HG03060 (cell line): ENCODE results near the gene KRTCAP2.
"Not testable (repeated sequence)": the region's sequence is repeated elsewhere in the genome, so short reads cannot be mapped to it uniquely, and the experiment has no call there.

ENCODE experiments used
- ATAC-seq: cut with Tn5 transposase; IDR thresholded peaks from one replicate; pipeline ENCODE4 v1.9.1; 2021; ENCODE audit warnings: low read depth, moderate number of reproducible peaks; ENCODE audit not compliant: unreplicated experiment

Gene KRTCAP2

DNA sequence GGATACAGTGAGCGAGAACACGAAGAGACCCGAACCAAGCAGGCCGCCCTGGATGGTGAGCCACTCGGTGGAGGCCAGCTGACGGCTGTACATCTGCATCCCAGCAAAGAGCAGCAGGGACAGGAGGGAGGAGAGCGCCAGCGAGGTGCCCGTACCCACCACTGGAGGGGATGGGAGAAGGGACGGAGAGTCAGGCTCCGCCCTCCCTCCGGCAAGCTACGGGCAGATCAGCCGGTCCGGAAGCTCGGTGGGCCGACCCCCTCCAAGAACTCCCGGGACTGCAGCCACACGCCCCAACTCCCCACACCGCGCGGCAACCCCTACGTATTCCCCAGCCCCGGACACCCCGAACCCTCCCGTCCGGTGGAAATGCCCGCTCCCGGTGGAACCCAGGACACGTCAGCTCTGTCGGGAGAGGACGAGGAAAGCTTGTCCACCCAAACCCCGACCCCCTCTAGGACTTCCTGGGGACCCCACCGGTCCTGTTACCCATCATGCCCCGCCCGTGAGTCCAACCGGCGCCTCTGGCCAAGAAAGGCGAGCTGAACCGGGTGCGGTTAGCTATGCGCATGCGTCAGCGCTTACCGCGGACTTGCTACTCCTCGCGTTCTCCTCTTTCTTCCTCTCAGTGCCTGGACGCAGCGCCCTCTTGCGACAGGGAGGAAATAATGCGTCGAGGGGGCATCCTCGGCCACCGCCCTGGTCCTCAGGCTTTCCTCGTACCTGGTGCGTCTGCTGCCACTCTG is at the start of gene KRTCAP2:
KRTCAP2 (minus strand) TSS at position 573 of the 746 bp plus-strand sequence; CDS start at position 493, 80 bp downstream.
- ATAC-seq: peak; percentile 44

DNA sequence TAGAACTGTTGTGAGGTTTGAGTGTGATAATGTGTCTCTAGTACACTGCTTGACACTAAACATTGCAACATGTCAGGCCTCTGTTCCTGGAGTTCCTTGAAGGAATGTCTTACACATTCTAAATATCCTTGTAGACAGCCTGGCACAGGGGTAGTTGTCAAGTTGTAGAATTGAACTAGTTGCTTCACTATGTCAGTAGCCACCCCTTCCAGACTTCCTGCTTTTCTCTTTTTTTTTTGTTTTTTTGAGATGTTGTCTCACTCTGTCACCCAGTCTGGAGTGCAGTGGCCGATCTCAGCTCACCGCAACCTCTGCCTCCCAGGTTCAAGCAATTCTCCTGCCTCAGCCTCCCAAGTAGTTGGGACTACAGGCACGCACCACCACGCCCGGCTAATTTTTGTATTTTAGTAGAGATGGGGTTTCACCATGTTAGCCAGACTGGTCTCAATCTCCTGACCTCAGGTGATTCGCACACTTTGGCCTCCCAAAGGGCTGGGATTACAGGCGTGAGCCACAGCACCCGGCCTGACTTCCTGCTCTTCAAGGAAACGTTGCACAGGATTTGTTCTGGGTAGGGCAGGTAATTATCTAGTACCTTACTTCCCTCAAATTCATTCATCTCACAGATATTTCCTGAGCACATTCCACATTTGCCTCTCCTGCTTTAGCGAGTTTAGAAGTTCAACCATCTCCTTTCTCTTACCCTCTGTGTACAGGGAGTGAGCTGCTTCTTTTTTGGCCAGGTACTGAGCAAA is 47.3 kb upstream of the KRTCAP2 start:
- not testable (repeated sequence) for ATAC-seq

DNA sequence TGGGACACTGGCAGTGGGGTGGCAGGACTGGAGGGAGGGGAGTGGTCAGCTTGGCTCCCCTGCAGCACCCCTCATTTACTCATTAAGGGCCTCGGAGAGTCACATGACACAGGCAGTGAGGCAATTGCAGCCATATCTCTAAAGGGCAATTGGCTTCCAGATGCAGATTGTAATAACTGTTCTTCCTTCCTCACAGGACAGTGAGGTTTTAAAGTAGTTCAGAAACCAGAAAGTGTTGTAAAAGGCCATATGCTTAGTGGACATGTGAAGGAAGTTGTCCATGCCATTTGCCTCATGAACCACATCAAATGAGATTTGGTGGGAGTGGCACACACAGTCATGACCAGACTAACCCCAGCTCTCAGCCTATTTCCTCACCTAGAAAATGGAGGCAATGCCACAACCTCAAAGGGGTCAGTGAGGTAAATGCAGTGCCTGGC is 46.5 kb upstream of the KRTCAP2 start:
- no peak for ATAC-seq

DNA sequence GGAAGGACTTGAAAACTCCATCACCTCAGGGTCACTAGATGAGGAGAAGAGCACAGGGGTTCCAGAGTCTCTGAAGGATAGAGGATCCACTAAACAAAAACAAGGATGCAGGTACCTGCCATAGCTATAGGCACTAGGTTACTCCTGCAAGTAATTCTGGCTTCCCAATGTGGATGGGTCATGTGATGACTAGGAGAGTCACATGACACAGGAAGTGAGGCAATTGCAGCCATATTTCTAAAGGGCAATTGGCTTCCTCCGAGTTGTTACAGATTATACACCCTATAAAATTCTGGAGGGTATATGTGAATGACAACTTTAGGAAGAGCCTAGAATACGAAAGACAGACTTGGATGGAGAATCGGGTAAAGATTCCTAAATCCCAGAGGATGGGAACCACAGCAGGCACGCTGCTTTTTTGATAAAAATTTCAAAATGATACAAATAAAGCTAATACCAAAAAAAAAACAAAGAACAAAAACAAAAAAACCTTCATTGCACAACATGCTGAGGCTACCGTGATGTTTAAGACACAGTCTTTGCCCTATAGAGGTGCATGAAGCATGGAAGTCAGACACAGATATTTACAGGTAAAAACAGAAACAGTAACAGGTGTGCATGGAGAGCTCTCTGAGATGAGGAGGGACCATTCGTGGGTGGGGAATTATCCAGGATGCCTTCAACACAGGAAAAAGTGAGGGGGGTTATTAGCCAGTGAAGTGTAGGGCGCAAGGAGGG is 45.9 kb upstream of the KRTCAP2 start:
- no peak for ATAC-seq

DNA sequence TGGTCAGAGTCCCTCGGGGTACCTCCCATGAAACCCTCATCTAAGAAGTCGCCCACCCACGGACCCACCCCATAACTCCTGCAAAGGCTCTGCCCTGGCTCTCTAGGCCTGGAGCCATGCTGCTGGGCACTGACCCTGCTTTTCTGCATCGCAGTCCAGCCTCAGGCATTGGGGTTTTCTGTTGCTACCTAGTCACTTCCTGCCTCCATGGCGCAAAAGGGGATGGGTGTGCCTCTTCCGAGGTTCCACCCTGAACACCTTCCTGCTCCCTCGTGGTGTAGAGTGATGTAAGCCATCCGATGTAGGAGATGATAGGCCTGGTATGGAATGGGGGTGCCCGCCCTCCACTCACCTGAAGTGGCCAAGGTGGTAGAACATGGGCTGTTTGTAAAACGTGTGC is 41.6 kb upstream of the KRTCAP2 start:
- ATAC-seq: not testable (repeated sequence)

DNA sequence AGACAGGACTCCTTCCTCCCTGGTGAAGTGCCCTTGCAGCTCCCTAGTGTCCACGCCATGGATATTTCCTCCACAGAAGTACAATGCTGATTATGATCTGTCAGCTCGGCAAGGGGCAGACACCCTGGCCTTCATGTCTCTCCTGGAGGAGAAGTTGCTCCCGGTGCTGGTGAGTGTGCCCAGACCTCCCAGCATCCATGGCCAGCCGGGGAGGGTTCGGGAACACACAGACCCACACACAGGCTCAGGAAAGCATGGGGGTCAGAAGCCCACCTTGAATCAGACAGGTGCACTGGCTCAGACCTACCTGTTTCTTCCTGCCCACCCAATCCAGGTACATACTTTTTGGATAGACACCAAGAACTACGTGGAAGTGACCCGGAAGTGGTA is 38.9 kb upstream of the KRTCAP2 start:
- ATAC-seq: not testable (repeated sequence)

DNA sequence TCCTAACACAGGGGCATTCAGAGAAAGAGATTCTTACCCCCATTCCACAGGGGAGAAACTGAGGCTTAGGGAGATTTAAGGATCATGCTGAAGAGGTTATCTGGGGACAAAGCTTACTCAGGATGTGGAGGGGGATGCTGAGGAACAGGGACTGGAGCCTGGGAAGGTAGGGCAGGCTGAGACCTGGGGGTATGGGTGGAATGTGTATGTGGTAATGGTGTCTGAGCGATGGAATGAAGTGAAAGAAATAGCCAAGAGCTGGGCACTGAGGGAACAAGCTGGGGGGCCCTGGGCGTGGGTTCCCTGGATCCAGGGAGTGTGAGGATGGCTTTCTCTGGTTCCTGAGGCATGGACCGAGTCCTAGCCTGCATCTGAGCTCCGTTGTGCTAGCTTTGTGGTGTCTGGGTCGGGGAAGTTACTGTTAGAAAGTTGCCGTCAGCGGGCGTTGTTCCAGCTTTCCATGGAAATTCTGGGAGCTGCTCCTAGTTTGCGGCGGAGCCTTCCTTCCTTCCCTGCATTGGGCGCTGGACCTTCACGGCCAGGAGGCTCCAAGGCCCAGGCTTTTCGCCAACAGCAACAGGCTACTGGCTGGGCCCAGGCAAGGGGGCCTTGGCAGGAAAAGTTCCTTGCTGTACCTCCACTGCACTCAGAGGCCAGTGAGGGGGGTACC is 38.4 kb upstream of the KRTCAP2 start:
- ATAC-seq: not testable (repeated sequence)

DNA sequence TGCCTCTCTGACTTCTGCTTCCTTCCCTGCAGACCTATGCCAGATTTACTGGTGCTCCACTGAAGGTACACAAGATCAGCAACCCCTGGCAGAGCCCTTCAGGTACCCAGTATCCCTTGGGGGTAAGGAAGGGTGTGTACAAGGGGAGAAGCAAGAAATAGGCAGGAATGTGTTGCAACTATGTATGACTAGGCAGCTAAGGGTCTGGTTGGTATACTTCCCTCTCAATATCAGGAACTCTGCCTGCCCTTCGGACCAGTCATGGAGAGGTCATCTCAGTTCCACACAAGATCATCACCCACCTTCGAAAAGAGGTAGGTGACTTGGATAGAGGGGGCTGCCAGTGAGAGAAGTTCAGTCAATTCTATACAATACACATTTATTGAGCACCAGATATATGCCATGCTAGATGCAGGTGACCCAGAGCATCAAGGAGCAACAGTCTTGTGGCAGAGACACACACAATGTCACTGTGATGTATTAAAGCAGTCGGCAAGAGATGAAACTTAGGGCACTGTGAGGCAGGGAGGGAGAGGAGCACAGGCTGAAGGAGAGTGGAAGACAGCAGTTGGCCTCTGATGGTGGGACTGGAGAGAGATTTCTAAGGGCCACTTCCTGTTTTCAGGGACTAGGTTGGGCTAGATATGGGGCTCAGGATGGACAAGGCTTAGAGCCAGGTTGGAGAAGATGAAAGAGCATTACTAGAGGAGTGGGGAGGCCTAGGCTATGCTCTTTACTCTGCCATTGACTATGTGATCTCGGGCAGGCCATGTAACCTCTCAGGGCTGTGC is 37.4 kb upstream of the KRTCAP2 start:
- no peak for ATAC-seq

DNA sequence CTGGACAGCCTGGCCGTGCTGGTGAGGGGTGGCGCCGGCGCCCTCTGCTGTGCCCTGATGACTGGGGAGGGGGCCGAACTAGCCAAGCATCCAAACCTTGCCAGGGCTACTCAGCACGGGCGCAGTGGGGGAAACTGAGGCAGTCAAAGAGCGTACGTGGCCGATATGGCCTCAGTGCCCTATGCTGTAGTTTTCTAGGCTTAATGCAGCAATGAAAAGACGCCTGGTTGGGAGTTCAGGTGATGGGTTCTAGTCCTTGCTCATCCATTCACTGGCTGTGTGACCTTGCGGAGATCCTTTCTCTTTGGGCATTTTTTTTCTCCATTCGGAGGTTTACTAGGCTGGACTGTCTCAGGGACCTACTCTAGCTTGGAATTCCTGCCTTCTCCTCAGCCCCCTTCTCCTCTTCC is 36.2 kb upstream of the KRTCAP2 start:
- ATAC-seq: no peak

DNA sequence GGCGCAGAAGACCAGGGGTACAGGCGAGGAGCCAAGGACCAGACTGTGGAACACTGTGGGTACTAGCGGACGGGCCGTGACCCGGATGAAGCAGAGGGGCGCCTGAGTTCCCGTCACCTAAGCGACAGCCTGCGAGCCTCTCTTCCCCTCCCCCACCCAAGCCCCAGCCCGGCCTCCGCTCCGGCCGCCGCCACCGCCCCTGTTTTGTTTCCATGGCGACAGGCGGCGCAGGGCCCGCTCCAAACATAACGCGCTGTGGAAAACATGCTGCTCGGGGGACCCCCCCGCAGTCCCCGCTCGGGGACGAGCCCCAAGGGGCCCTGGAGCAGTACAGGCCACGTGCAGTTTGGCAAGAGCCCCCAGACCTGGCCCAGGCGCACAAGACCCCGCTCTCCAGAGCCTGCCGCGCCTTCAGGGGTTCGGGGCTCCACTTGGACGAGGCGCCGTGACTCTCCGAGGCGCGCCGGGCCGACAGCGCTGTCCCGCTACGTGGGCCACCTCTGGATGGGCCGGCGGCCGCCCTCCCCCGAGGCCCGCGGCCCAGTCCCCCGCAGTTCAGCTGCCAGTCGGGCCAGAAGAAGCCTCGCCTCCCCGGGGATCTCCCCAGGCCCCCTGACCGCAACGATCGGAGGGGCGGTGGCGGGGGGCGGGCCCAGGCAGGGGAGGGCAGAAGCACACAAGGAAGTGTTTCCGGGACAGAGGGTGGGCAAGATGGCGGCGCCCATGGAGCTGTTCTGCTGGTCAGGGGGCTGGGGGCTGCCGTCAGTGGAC is 35.6 kb upstream of the KRTCAP2 start, which contains the start of gene MTX1:
MTX1 (plus strand) TSS at position 155 of the 771 bp plus-strand sequence; CDS start at position 265, 110 bp downstream.
- peak; percentile 74 for ATAC-seq

DNA sequence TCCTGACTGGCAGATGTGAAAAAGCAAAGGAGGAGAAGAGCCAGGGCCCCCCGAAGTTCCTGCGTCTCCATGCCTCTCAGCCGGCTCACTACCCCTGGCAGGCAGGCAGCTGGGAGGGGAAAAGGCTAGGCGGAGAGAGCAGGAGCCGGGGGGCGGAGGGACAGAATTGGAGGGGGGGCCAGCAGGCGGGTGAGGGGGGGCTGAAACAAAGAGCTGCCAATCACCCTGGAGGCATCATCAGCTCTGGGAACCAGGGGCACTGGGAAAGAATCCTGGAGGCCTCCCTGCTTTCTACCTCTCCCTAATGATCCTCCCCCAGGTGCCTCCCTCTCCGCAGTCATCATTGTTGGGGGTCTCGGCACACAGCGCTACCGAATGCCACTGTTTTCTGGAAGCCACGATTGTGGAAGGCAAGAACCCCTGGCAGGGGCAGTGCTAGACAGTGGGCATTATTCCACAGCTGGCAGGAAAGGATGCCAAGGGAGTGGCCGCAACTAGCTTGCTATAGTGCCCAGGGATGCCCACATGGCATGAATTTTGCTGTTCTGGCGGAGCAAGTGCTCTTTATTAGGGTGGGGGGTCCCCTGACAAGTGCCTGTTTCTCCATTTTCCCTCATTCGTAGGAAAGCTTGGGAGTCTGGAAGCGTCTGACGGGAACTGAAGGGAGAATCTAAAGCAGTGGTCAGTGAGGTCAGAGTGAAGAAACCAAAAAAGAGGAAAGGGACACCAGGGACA is 34.9 kb upstream of the KRTCAP2 start, which contains the start of gene THBS3:
THBS3 (minus strand) TSS at position 92 of the 735 bp plus-strand sequence; CDS start at position 71, 21 bp downstream.
- no peak for ATAC-seq

DNA sequence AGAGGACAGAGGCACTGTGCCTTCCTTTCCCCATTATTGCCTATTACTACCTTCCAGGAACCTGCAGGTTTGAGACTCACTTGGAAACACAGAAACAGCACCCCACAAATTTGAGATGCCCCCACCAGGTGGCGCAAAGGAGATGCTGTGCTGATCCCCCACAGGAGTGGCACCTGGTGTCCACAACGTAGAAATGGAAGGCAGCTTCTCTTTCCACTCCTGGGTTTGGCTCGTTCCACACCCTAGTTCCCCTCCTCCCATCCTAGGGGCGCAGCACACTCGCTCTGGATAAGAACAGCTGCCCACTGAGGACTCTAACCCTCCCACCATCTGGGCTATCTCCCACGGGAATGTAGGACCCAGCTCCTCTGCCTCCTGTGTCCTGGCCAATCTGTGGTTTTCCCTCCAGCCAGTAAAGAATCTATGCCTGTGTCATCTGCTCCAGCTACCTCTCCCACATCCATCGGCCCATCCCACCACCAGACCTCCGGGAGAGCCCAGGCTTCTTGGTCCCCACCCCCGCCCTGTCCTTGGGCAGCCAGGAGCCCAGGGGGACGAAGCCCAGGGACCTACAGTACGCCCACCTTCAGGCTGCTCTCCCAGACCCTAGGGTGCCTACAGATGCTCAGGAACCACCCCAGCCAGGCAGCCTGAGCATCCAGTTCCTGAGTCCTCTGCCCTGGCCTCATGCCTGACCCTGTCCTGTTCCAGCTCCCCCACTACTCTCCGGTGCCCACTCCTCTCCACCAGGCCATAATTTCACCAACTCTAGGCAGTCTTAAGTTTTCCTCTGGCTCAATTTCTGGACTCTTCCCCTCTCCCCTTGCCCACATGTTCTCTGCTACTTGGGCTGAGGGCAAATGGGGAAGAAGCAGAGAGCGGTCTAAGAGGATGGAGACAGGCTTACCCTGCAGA is 34.0 kb upstream of the KRTCAP2 start:
- ATAC-seq: no peak

DNA sequence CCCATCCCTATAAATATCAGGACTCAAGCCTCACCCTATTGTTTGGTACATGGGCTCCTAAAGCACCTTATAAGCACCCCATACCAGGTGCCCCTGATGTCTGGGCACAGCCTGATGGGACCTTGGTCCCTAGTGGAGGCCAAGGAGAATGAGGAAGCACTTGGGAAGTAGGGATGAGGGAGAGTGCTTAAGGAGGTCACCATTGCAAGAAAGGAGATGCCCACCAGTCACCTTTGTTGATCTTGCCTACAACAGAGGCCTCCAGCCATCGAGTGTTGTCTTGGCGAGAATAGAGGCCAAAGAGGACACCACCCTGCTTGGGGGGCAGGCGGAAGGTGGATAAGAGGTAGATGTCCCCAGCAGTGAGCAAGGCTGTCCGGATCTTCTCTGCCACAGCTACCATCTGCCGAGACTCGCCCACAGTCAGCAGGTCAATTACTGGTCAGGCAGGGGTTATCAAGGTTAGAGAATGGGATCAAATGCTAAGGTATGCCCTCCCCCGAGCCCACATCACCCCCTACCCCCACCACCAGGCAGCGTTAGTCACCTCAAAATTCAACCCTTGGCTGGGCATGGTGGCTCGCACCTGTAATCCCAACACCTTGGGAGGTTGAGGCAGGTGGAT is 33.0 kb upstream of the KRTCAP2 start:
- ATAC-seq: no peak

DNA sequence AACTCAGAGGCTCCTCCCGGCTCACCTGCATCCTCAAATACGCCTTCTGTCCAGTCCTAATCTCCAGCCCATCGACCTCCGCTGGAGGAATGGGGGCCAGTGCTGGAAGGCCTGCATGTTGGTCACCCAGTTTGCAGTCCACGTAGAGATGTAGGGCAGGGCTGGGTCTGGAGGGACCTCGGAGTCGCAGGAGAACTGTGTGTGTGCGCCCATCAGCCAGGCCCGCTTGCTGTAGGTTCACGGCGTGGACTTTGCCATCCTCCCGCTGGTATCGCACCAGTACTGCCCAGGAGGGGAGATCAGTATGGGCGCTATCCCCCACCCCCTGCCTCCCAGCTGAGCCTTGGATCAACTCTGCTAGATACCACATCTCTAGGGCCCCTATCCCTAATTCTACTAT is 31.9 kb upstream of the KRTCAP2 start:
- no peak for ATAC-seq

DNA sequence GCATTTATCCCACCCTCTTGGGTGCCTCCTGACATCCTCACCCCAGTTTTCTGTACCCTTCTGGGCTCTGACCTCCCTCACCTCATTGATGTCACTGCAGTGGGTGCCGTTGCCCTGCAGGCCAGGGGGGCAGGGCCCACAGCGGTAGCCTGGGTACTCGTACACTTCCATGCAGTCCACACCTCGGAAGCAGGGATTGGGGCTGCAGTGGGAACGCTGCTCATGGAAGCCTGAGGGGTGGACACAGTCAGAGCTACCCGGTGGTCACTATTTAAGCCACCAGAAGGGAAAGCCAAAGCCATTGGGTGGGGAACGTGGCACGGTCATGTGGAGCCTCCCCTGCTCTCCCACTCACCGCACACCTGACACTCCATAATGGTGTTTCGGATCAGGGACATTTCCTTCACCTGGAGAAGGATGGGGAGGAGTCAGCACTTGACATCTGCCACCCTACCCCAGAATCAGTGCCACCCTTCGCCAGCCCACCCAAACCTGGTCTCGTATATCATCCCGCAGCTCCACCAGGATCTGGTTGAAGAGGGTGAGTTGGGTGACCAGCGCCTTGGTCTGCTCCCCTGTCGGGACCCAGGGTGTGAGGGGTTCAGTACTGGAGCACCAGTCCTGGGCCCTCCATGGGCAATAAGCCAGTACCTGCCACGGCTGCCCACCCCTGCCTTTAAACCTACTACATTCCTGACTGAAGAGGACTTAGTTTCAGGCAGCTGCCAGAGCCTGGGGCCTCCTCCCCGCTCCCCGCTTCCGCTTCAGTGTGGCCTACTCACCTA is 29.8 kb upstream of the KRTCAP2 start:
- ATAC-seq: no peak

DNA sequence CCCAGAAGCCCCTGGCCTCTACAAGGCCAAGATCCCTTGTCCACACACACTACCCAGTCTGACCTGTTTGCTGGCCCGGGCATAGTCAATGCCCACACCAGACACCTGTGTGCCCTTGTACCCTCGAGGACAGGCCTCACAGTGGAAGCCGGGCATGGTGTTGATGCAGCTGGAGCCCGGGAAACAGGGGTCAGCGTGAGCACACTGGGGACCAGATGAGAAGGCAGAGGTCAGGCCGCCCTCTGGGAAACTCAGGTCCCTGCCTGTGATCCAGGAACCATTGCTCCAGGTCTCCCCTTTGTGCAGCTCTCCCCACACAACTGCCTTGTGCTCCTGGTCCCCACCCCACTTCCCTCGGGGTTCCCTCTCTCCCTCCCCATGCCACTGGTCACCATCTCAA is 29.1 kb upstream of the KRTCAP2 start:
- no peak for ATAC-seq
